GM19372 (cell line): Measurements from ENCODE around the gene CAMTA2.
"Not testable (repeated sequence)": the region's sequence is repeated elsewhere in the genome, so short reads cannot be mapped to it uniquely, and the experiment has no call there.

ENCODE experiments used
- ATAC-seq: cut with Tn5 transposase; IDR thresholded peaks from one replicate; pipeline ENCODE4 v1.9.1; 2021; ENCODE audit warnings: mild to moderate bottlenecking, low read depth, moderate library complexity; ENCODE audit not compliant: unreplicated experiment

CAMTA2 gene

GRCh38 chr17:4934173-4934979 lies 53.1 kb downstream of the CAMTA2 start:
- no peak for ATAC-seq

- ATAC-seq = no peak
These were observed 53.8 kb downstream of the CAMTA2 start for GRCh38 chr17:4933646-4934045.

- ATAC-seq = no peak
These were observed 54.7 kb downstream of the CAMTA2 start for GRCh38 chr17:4932756-4933155.

GRCh38 chr17:4931963-4932362 lies 55.5 kb downstream of the CAMTA2 start, which contains the start of gene GP1BA:
GP1BA (plus strand) TSS chr17:4932277; CDS start chr17:4932605, 328 bp downstream.
- ATAC-seq = no peak

GRCh38 chr17:4928881-4929280 lies 58.6 kb downstream of the CAMTA2 start:
- no peak for ATAC-seq

- not testable (repeated sequence) for ATAC-seq
These were observed 60.7 kb downstream of the CAMTA2 start for GRCh38 chr17:4926577-4927335.

- ATAC-seq = no peak
These were observed 66.2 kb downstream of the CAMTA2 start for GRCh38 chr17:4921320-4921719.

- ATAC-seq = no peak
These were observed 67.0 kb downstream of the CAMTA2 start for GRCh38 chr17:4920351-4921048.

GRCh38 chr17:4919511-4920047 lies 67.9 kb downstream of the CAMTA2 start:
- ATAC-seq = no peak
